OCI-LY1 (cell line): ENCODE data around the gene NFIX.

Experiments used
- H2AFZ ChIP-seq: fragments of 200-600 bp; sonication (generic), shearing (Covaris generic); 2 replicates; pipeline ENCODE4 v1.6.0; 2014; ENCODE audit warnings: antibody characterized with exemption, mild to moderate bottlenecking, low read length
- H3F3A ChIP-seq: fragments of 200-600 bp; sonication (generic), shearing (Covaris generic); 2 replicates; pipeline ENCODE4 v1.6.0; 2014; ENCODE audit warnings: mild to moderate bottlenecking, antibody characterized with exemption, low read length, moderate library complexity; ENCODE audit not compliant: insufficient read depth
- H3K27ac ChIP-seq: fragments of 200-600 bp; sonication (generic); 2 replicates; pipeline ENCODE4 v1.5.1; 2014; ENCODE audit warnings: low read length, mixed run types, mild to moderate bottlenecking, low read depth; ENCODE audit not compliant: poor library complexity, severe bottlenecking
- H3K27me3 ChIP-seq: fragments of 200-600 bp; sonication (generic); 2 replicates; pipeline ENCODE4 v1.6.0; 2014; ENCODE audit warnings: antibody characterized with exemption, mild to moderate bottlenecking, low read length, moderate library complexity; ENCODE audit not compliant: insufficient read depth
- H3K36me3 ChIP-seq: fragments of 200-600 bp; sonication (generic); 2 replicates; pipeline ENCODE4 v1.6.1; 2014; ENCODE audit warnings: mild to moderate bottlenecking, antibody characterized with exemption, low read length, moderate library complexity, mixed read lengths; ENCODE audit not compliant: insufficient read depth
- H3K4me1 ChIP-seq: fragments of 200-600 bp; sonication (generic); 2 replicates; pipeline ENCODE4 v1.5.1; 2014; ENCODE audit warnings: mild to moderate bottlenecking, low read length, moderate library complexity; ENCODE audit not compliant: insufficient read depth, severe bottlenecking
- H3K4me2 ChIP-seq: fragments of 200-600 bp; sonication (generic), shearing (Covaris generic); 2 replicates; pipeline ENCODE4 v1.6.1; 2014; ENCODE audit warnings: low read length
- H3K4me3 ChIP-seq: fragments of 200-600 bp; sonication (generic); 2 replicates; pipeline ENCODE4 v1.5.1; 2014; ENCODE audit warnings: low read length, low read depth, mild to moderate bottlenecking, mixed read lengths; ENCODE audit not compliant: poor library complexity, severe bottlenecking
- H3K79me2 ChIP-seq: fragments of 200-600 bp; shearing (Covaris generic); 2 replicates; pipeline ENCODE4 v1.6.1; 2016; ENCODE audit warnings: mixed run types, low read length, mixed read lengths; ENCODE audit not compliant: insufficient read depth
- H3K9ac ChIP-seq: fragments of 200-600 bp; sonication (generic), shearing (Covaris generic); 2 replicates; pipeline ENCODE4 v1.6.1; 2014; ENCODE audit warnings: mild to moderate bottlenecking, low read length, mixed read lengths
- H3K9me2 ChIP-seq: fragments of 200-600 bp; sonication (generic), shearing (Covaris generic); 2 replicates; pipeline ENCODE4 v1.6.1; 2014; ENCODE audit warnings: low read depth, mild to moderate bottlenecking, low read length, mixed read lengths
- H3K9me3 ChIP-seq: fragments of 200-600 bp; shearing (Covaris generic); 2 replicates; pipeline ENCODE4 v1.6.1; 2014; ENCODE audit warnings: low read length, mixed read lengths
- H4K20me1 ChIP-seq: fragments of 200-600 bp; sonication (generic), shearing (Covaris generic); 2 replicates; pipeline ENCODE4 v1.6.0; 2016; ENCODE audit warnings: mild to moderate bottlenecking, low read length; ENCODE audit not compliant: insufficient read depth
- EZH2 ChIP-seq: fragments of 200-600 bp; sonication (generic), shearing (Covaris generic); IDR thresholded peaks from 2 replicates; pipeline ENCODE4 v1.8.0; 2017; ENCODE audit warnings: borderline replicate concordance, mixed run types, mild to moderate bottlenecking, antibody characterized with exemption, low read length, moderate library complexity, mixed read lengths
- TF ChIP-seq, protein P1 (sequence below): fragments of 200-600 bp; sonication (generic), shearing (Covaris generic); IDR thresholded peaks from 2 replicates; pipeline ENCODE4 v1.5.1; 2017; ENCODE audit warnings: mild to moderate bottlenecking, antibody characterized with exemption, low read length, moderate library complexity, mixed read lengths

Gene NFIX

DNA sequence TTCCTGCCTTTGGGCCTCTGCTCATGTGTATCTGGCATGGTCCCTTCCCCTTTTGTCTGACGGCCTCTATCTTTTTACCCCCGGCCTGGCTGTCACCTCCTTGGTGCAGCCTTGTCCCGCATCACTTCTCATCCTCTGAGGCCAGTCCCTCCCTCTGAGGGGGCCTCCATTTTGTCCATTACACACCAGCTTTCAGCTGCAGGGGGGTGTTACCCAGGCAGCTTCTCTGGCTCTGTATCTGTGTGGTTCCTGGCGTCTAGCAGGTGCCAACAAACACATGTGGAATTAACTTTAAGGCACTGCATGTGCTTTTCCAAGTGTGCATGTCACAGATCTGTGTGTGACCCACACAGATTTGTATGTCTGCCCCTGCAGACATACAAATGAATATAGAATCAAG, 55.0 kb downstream of the NFIX start:
- no peak overlapping the region for H3K4me3 ChIP-seq
- no peak overlapping the region for H3K27ac ChIP-seq
- H3K36me3 ChIP-seq, result no peaks in the 10 kb centered on the region
- H2AFZ ChIP-seq, result no peak overlapping the region
- no peak overlapping the region for H3K9ac ChIP-seq
- H3K4me1 ChIP-seq, result no peaks in the 10 kb centered on the region
- no peaks in the 10 kb centered on the region for H3K79me2 ChIP-seq
- no peaks in the 10 kb centered on the region for H4K20me1 ChIP-seq
- H3F3A ChIP-seq, result no peaks in the 10 kb centered on the region
- H3K4me2 ChIP-seq, result no peak overlapping the region
- no peaks in the 10 kb centered on the region for H3K9me2 ChIP-seq
- TF ChIP-seq, protein P1, sequence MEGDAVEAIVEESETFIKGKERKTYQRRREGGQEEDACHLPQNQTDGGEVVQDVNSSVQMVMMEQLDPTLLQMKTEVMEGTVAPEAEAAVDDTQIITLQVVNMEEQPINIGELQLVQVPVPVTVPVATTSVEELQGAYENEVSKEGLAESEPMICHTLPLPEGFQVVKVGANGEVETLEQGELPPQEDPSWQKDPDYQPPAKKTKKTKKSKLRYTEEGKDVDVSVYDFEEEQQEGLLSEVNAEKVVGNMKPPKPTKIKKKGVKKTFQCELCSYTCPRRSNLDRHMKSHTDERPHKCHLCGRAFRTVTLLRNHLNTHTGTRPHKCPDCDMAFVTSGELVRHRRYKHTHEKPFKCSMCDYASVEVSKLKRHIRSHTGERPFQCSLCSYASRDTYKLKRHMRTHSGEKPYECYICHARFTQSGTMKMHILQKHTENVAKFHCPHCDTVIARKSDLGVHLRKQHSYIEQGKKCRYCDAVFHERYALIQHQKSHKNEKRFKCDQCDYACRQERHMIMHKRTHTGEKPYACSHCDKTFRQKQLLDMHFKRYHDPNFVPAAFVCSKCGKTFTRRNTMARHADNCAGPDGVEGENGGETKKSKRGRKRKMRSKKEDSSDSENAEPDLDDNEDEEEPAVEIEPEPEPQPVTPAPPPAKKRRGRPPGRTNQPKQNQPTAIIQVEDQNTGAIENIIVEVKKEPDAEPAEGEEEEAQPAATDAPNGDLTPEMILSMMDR, result no peak
- no peak for TF ChIP-seq EZH2
- H3K27me3 ChIP-seq, result peaks cover 21% of the 10 kb centered on the region
- no peaks in the 10 kb centered on the region for H3K9me3 ChIP-seq

DNA sequence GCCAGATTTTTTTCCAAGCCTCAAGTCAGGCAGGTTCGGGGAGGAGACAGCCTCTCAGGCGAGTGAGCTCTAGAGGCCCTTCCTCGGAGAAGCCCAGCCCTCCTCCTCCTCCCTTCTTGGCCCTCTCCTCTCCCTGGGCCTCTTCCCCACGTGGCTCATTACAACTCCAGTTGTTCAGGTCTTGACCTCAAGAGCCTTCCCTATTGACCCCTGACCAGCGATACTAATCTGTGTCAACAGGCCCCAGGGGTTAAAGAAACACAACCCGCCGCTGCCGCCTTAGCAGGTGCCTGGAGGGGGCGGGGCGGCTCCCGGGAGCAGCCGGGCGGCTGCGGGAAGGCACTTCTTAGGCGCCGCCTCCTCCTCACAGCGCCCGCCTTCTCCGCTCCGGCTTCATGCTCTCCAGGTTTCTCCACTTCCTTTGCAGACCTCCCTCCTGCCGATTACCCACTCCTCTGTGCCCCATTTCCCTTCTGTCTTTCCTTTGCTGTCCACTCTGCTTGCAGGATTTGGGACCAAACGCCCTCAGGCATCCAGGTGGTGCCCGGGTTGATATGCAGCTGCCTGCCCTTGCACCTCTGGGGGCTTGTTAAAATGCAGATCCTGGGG, 56.4 kb downstream of the NFIX start:
- Histone ChIP-seq H3K9ac (no peak overlapping the region), H3K27ac (no peak overlapping the region), H3K27me3 (peaks cover 21% of the 10 kb centered on the region)

DNA sequence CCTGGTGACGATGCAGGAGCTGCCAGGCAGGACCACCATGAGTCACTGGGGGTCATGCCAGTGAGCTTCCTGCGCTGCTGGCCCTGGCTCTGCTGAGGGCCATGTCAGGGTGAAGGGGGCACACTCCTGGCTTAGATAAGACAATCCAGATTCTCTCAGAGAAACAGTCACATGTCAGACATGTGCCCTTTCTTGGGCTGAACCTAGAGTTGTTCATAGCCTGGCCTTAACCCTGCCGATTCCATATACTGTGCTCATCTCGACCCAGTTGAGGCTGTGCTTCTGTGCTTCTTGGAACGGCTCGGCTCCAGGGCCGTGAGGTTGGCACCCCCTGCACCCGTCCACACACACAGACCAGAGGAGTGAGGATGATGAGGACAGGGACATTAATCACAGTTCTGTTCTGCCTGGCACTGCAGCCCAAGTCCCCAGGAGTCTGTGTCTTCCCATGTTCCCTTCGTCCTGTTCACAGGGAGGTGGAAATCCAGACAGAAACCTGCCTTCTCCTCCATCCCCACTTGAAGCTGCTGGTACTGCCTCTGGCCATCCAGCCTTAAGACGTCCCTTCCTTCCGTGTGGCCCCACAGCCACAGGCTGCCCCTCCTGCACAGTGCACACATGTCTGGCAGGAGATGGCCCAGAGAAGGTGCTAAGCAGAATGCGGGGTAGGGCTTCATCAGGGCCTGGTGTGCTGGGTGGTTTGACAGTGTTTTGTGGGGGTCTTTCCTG, 57.3 kb downstream of the NFIX start:
- no peaks in the 10 kb centered on the region for H3K4me1 ChIP-seq
- no peaks in the 10 kb centered on the region for H3K9me2 ChIP-seq
- H2AFZ ChIP-seq, result no peak overlapping the region
- no peak overlapping the region for H3K4me3 ChIP-seq
- TF ChIP-seq, protein P1, result no peak
- no peak for TF ChIP-seq EZH2
- no peaks in the 10 kb centered on the region for H4K20me1 ChIP-seq
- H3K27me3 ChIP-seq, result peaks cover 16% of the 10 kb centered on the region
- no peaks in the 10 kb centered on the region for H3K9me3 ChIP-seq
- H3K79me2 ChIP-seq, result no peaks in the 10 kb centered on the region
- H3K4me2 ChIP-seq, result no peak overlapping the region
- no peak overlapping the region for H3K27ac ChIP-seq
- no peak overlapping the region for H3K9ac ChIP-seq
- H3F3A ChIP-seq, result no peaks in the 10 kb centered on the region
- no peaks in the 10 kb centered on the region for H3K36me3 ChIP-seq

More for the DNA sequence above, 56.4 kb downstream of the NFIX start:
- H3K4me3 ChIP-seq, result no peak overlapping the region
- no peaks in the 10 kb centered on the region for H3K9me3 ChIP-seq
- H3K4me2 ChIP-seq, result no peak overlapping the region
- TF ChIP-seq, protein P1, result no peak
- TF ChIP-seq EZH2, result no peak
- H3F3A ChIP-seq, result no peaks in the 10 kb centered on the region
- no peaks in the 10 kb centered on the region for H4K20me1 ChIP-seq
- no peaks in the 10 kb centered on the region for H3K9me2 ChIP-seq
- no peaks in the 10 kb centered on the region for H3K36me3 ChIP-seq
- no peak overlapping the region for H2AFZ ChIP-seq
- H3K4me1 ChIP-seq, result no peaks in the 10 kb centered on the region
- no peaks in the 10 kb centered on the region for H3K79me2 ChIP-seq
